ENCODE results near the gene OR4D1.

The OR4D1 gene

GRCh38 chr17:58195518-58196123 is 47.4 kb downstream of the OR4D1 start:
- no peak for DNase-seq

- DNase-seq, result no peak
Measured at GRCh38 chr17:58196610-58197009, 48.4 kb downstream of the OR4D1 start.

- peak; percentile 52 for DNase-seq
Measured at GRCh38 chr17:58200024-58200633, 51.9 kb downstream of the OR4D1 start.

GRCh38 chr17:58202859-58203258 is 54.7 kb downstream of the OR4D1 start:
- DNase-seq, result no peak

- no peak for DNase-seq
Measured at GRCh38 chr17:58204796-58205195, 56.6 kb downstream of the OR4D1 start.

GRCh38 chr17:58205936-58206335 is 57.8 kb downstream of the OR4D1 start:
- DNase-seq, result no peak

- DNase-seq, result no peak
Measured at GRCh38 chr17:58207451-58207850, 59.3 kb downstream of the OR4D1 start.

- DNase-seq, result no peak
Measured at GRCh38 chr17:58208344-58208743, 60.2 kb downstream of the OR4D1 start.
